ENCODE measurements around the gene SFT2D2.

DNA sequence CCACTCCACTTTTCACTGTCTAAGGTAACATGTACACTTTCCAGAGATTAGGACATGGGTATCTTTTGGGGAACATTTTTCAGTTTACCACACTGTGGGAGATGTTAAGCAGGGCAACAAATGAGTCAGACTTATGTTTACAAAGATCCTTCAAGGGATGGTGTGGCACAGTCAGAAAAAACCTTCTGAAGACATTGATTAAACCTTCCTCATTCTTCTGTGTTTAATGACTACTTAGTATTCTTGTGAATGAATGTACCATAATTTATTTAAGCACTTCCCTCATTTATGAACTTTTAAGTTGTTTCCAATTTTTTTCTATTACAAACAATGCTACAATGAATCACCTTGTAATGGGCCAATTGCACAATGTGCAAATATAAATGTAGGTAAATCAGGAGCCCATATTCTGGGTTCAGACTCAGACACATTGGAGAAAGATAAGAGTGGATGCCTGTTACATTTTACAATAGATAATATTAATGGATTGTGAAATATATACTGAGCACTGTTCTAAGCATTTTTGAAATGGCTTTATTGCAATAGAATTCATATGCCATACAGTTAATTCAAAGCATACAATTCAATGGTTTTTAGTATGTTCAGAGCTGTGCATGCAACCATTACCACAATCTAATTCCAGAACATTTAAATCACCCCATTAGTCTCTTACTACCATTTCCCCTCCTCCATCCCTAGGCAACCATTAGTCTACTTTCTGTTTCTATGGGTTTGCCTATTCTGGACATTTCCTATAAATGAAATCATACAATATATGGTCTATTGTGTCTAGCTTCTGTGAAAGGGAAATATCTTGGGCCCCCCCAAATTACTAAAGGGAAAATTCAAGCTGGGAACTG, 1.9 kb upstream of the SFT2D2 start:
- TF ChIP-seq CTCF (IDR thresholded peaks at IDR 0.05; ENCODE audit: low read depth, low read length) (no peak), MYC (IDR thresholded peaks at IDR 0.05; ENCODE audit: low read depth, low read length) (no peak), POLR2A (IDR thresholded peaks at IDR 0.05; ENCODE audit: extremely low read depth, insufficient read length) (no peak)
- TF ChIP-seq, protein P1, sequence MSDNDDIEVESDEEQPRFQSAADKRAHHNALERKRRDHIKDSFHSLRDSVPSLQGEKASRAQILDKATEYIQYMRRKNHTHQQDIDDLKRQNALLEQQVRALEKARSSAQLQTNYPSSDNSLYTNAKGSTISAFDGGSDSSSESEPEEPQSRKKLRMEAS (IDR thresholded peaks at IDR 0.05; ENCODE audit: low read depth, low read length): no peak

All from NB4 (cell line).